Right ventricle myocardium superior (tissue), 1 donor: Measurements from ENCODE around the gene FAM20A. TPM values are rescaled to one million over a fixed set of nuclear protein-coding genes. Genes with fewer than 3 reads are reported as not detected.

Experiments used
- ATAC-seq: fragments of 200-7000 bp; cut with Tn5 transposase; one replicate; pipeline ENCODE4 v1.9.1; 2020; ENCODE audit warnings: mild to moderate bottlenecking; ENCODE audit not compliant: poor library complexity
- DNase-seq: peaks from one replicate; pipeline ENCODE4 v3.0.0-alpha.2; 2020
- intact Hi-C: fragments of 100-400 bp; cut with DNase I; formaldehyde crosslinking; loops from one replicate; pipeline ENCODE4 v1.11.2; 2022
- total RNA-seq: library from RNA; stranded (reverse); fragmentation: NEBNext Ultra II Directional; extraction: Animal tissue kit (Norgen Biotek cat#: 25700); gene quantifications from one replicate; pipeline ENCODE4 v1.2.1, GENCODE V29; 2021
- donor health status: DM: no; HTN: yes; CAD: no; lungs with severe emphysema.

Gene FAM20A
- total RNA-seq, 1 donor from 2014 or later: 5.0 TPM

- intact Hi-C loops: no loop called here
- no peak for ATAC-seq
- DNase-seq: no peak
Measured at GRCh38 chr17:68576137-68576536, 25.0 kb downstream of the FAM20A start.

DNA sequence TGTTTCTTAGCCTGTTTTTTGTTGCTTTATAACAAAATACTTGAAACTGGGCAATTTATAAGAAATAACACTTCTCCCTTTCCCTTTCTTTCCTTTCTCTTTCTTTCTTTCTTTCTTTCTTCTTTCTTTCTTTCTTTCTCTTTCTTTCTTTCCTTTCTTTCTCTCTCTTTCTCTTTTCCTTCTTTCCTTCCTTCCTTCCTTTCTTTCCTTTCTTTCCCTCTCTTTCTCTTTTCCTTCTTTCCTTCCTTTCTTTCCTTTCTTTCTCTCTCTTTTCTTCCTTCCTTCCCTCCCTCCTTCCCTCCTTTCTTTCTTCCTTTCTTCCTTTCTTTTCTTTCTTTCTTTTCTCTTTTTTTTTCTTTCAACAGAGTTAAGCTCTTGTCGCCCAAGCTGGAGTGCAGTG is 27.8 kb downstream of the FAM20A start:
- no peak for DNase-seq
- intact Hi-C loops: no loop called here
- no peak for ATAC-seq

- intact Hi-C loops: no loop called here
- ATAC-seq: no peak
Measured at GRCh38 chr17:68572138-68572842, 28.9 kb downstream of the FAM20A start.

GRCh38 chr17:68570526-68570925 is 30.6 kb downstream of the FAM20A start:
- intact Hi-C loops: no loop called here
- no peak for ATAC-seq
- no peak for DNase-seq

More at GRCh38 chr17:68572138-68572842, 28.9 kb downstream of the FAM20A start:
- DNase-seq: no peak

- ATAC-seq: no peak
- intact Hi-C loops: no loop called here
- no peak for DNase-seq
Measured at GRCh38 chr17:68569346-68569745, 31.8 kb downstream of the FAM20A start.

DNA sequence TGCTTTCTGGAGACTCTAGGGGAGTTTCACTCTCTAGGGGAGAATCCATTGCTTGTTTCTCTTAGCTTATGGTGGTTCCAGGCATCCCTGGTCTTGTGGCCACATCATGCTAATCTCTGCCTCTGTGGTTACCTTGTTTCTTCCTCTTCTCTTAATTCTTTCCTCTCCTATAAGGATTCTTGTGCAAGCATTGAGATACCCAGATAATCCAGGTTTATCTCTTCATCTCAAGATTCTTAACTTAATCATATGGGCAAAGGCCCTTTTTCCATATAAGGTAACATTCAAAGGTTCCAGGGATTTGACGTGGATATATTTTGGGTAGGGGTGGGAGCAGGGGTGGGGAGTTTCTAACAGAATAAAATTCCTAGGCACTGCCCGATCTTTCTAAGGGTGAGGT is 32.6 kb downstream of the FAM20A start:
- intact Hi-C loops: no loop called here
- DNase-seq (no peak), ATAC-seq (no peak)

- intact Hi-C loops: no loop called here
- ATAC-seq (no peak), DNase-seq (no peak)
Measured at GRCh38 chr17:68567581-68567980, 33.6 kb downstream of the FAM20A start.

GRCh38 chr17:68567035-68567434 is 34.1 kb downstream of the FAM20A start:
- no peak for ATAC-seq
- no peak for DNase-seq
- intact Hi-C loops: no loop called here

DNA sequence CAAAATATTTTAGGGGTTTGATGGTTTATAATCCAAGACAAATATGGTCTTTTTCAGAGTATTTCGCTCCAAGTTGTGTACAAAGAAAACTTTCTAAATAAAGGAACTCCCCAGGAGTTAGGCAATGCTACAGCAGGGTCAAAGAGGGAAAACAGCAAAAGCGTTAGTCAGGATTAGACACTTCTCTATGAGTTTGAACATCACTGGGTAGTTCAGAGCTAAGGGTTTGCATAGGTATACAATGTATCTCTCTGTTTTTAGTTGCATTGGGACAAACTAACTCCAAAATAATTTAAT is 34.8 kb downstream of the FAM20A start:
- no peak for ATAC-seq
- intact Hi-C loops: no loop called here
- no peak for DNase-seq

DNA sequence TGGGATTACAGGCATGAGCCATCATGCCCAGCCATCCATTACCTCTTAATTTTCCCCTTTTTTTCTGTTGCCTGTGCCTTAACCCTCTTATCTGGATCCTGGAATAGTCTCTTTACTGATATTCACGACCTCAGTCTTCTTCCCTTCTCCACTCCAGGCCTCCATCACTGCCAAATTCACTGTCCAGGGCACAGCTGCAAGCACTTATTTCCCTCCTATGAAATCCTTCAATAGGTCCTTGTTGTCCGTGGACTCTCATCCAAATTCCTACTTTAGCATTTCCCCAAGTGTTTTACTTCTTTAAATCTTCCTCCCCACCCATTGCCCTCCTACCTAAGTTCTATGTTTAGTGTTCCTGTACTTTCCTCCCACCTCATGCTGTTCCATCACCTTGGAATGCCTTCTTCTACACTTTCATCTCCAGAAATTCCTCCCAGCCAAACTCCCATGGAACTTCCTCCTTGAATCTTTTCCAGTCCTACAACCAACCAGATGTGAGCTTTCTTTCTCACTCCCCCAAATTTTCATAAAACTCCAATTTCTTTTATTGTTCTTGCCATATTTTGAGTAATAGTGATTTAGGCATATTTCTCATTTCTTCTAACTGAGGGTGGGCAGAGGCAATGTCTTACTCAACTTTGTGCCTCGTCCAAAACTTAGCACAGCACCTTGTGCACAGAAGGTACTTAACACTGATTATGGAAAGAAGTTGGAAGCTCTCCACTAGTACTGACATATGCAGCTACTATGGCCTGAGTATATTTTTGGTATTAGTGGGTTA is 35.3 kb downstream of the FAM20A start:
- intact Hi-C loops: no loop called here
- ATAC-seq: no peak
- DNase-seq: no peak

GRCh38 chr17:68564415-68565111 is 36.6 kb downstream of the FAM20A start:
- no peak for DNase-seq
- ATAC-seq: no peak
- intact Hi-C loops: no loop called here

DNA sequence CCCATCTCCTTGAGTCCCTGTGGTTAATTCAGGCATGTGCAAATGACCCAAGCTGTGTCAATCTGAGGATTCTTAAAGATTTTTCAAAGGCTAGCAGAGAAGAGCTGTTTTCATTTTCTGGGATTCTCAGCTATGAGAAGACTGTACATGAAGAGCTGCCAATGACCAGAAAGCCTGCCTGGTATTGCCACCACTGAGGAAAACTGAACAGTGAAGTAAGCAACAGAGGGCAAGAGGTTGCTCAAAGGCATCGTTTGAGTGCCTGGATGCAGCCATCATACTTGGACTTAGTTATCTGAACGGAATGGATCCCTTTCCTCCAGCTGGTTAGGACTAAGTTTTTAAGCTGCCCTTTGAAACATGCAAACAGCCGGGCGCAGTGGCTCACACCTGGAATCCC is 38.4 kb downstream of the FAM20A start:
- no peak for ATAC-seq
- intact Hi-C loops: no loop called here
- DNase-seq: no peak

GRCh38 chr17:68560966-68561720 is 40.0 kb downstream of the FAM20A start:
- DNase-seq (no peak), ATAC-seq (peak; percentile 36)
- intact Hi-C loops: loop anchor here (1.0 kb wide), 1 partner anchor 9 kb away; no protein-coding TSS in a partner anchor

DNA sequence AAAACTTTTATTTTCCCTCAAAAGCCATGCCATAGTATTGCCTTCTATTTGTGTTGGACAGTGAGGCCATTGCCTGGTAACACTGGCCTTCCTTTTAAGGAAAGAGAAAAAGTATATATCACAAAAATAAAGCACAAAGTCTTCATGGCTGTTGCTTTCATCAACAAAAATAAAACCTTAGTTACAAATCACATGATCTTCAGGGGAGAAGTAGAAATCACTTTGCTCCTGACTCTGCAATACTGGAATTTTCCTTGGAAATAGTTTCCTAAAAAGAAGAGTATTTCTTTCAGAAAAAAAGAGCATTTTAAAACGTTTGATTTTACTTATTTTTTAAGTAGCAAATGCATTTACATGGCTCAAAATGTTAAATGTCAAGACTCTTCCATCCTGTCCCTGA is 41.9 kb downstream of the FAM20A start:
- no peak for DNase-seq
- intact Hi-C loops: no loop called here
- no peak for ATAC-seq

- DNase-seq (no peak), ATAC-seq (no peak)
- intact Hi-C loops: no loop called here
Measured at GRCh38 chr17:68556551-68556950, 44.6 kb downstream of the FAM20A start.

- ATAC-seq: no peak
- DNase-seq: no peak
- intact Hi-C loops: no loop called here
Measured at GRCh38 chr17:68544111-68544915, 56.9 kb downstream of the FAM20A start.

DNA sequence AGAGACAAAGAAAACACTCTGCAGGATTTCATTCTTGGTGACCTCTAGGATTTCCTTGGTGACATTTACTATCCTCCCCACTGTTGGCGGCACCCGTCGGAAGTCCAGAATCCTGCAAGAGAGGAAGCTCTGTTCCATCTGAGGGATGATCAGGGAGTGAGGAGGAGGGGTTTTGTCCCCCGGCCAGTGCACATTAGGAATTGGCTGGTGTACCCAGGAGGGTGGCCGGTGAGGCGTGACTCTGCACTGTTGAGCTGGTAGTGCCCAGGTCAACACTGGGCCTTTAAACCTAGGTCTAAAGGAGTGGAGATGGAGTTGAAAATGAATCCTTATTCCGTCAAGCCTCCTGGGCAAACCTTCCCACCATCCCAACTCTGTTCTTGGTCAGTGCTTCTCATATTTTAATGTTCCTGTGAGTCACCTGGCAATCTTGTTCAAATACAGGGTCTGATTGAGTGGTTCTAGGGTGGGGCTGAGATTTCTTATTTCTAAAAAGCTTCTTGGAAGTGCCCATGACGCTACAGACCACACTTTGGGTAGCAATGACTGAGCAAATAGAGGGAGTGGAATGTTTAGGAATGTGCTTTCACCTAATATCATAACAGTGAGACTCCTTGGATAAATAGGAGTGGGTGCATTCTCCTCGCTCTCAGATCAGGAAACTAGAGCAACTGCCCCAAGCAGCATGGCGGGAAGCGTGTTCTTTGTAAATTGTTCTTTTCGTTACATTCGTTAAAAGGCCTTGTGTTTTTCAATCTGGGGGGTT is 58.3 kb downstream of the FAM20A start:
- intact Hi-C loops: no loop called here
- ATAC-seq (no peak), DNase-seq (no peak)

- DNase-seq: no peak
- intact Hi-C loops: no loop called here
- ATAC-seq: no peak
Measured at GRCh38 chr17:68541816-68542215, 59.4 kb downstream of the FAM20A start.
